ENCODE data around the gene MED15. TPM values are rescaled to one million over a fixed set of nuclear protein-coding genes. Genes with fewer than 3 reads are reported as not detected.

Gene MED15
- total and polyA plus RNA-seq, 2 experiments from 2014 or later: 29.2 to 43.5 TPM

- peaks cover 3% of the 10 kb centered on the region; the same call in 1 of the 2 replicates for H3K4me1 ChIP-seq (ENCODE audit: insufficient read depth)
- no peak for TF ChIP-seq CREB1 (CRISPR knock-in tag; IDR thresholded peaks at IDR 0.05; ENCODE audit: low read depth)
- no peak for TF ChIP-seq ZNF331 (CRISPR knock-in tag; IDR thresholded peaks at IDR 0.05; ENCODE audit: low read depth)
- TF ChIP-seq JUNB (IDR thresholded peaks at IDR 0.05; ENCODE audit: unreplicated experiment): no peak
- TF ChIP-seq, protein P1, sequence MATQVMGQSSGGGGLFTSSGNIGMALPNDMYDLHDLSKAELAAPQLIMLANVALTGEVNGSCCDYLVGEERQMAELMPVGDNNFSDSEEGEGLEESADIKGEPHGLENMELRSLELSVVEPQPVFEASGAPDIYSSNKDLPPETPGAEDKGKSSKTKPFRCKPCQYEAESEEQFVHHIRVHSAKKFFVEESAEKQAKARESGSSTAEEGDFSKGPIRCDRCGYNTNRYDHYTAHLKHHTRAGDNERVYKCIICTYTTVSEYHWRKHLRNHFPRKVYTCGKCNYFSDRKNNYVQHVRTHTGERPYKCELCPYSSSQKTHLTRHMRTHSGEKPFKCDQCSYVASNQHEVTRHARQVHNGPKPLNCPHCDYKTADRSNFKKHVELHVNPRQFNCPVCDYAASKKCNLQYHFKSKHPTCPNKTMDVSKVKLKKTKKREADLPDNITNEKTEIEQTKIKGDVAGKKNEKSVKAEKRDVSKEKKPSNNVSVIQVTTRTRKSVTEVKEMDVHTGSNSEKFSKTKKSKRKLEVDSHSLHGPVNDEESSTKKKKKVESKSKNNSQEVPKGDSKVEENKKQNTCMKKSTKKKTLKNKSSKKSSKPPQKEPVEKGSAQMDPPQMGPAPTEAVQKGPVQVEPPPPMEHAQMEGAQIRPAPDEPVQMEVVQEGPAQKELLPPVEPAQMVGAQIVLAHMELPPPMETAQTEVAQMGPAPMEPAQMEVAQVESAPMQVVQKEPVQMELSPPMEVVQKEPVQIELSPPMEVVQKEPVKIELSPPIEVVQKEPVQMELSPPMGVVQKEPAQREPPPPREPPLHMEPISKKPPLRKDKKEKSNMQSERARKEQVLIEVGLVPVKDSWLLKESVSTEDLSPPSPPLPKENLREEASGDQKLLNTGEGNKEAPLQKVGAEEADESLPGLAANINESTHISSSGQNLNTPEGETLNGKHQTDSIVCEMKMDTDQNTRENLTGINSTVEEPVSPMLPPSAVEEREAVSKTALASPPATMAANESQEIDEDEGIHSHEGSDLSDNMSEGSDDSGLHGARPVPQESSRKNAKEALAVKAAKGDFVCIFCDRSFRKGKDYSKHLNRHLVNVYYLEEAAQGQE (IDR thresholded peaks at IDR 0.05; ENCODE audit: unreplicated experiment): no peak
- no peak for TF ChIP-seq NANOG (IDR thresholded peaks at IDR 0.05; ENCODE audit: borderline replicate concordance)
- TF ChIP-seq ETS1 (IDR thresholded peaks at IDR 0.05): no peak
- TF ChIP-seq ZNF462 (CRISPR knock-in tag; IDR thresholded peaks at IDR 0.05): no peak
- TF ChIP-seq, protein P2, sequence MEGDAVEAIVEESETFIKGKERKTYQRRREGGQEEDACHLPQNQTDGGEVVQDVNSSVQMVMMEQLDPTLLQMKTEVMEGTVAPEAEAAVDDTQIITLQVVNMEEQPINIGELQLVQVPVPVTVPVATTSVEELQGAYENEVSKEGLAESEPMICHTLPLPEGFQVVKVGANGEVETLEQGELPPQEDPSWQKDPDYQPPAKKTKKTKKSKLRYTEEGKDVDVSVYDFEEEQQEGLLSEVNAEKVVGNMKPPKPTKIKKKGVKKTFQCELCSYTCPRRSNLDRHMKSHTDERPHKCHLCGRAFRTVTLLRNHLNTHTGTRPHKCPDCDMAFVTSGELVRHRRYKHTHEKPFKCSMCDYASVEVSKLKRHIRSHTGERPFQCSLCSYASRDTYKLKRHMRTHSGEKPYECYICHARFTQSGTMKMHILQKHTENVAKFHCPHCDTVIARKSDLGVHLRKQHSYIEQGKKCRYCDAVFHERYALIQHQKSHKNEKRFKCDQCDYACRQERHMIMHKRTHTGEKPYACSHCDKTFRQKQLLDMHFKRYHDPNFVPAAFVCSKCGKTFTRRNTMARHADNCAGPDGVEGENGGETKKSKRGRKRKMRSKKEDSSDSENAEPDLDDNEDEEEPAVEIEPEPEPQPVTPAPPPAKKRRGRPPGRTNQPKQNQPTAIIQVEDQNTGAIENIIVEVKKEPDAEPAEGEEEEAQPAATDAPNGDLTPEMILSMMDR (conservative IDR thresholded peaks at IDR 0.05; ENCODE audit: low read depth in 2 of 2): no peak
- TF ChIP-seq EZH2phosphoT487 (IDR thresholded peaks at IDR 0.05; ENCODE audit: unreplicated experiment): no peak
- TF ChIP-seq ZNF114 (CRISPR knock-in tag; IDR thresholded peaks at IDR 0.05): no peak
- TF ChIP-seq POLR2AphosphoS5 (IDR thresholded peaks at IDR 0.05; ENCODE audit: low read depth): no peak
- TF ChIP-seq STAT1 (IDR thresholded peaks at IDR 0.05; ENCODE audit: unreplicated experiment): no peak
- TF ChIP-seq EZH2 (IDR thresholded peaks at IDR 0.05; ENCODE audit: low read depth, unreplicated experiment): no peak
- H3K27me3 ChIP-seq (ENCODE audit: insufficient read depth): peaks cover 4% of the 10 kb centered on the region; the same call in 1 of the 2 replicates
- no peak overlapping the region for H3K27ac ChIP-seq (ENCODE audit: low read depth)
- H4K20me1 ChIP-seq (replicated peaks; ENCODE audit: insufficient read depth): no peaks in the 10 kb centered on the region
- Mint-ChIP-seq H3K4me3 (no peak overlapping the region), H3K27me3 (ENCODE audit: insufficient read depth, low read depth, poor library complexity) (peaks cover 19% of the 10 kb centered on the region), H3K9me3 (no peaks in the 10 kb centered on the region; the same call in 2 of the 3 replicates), H3K36me3 (ENCODE audit: low read depth) (peaks cover 3% of the 10 kb centered on the region; the same call in 1 of the 3 replicates), H3K27ac (no peak overlapping the region), H3K4me1 (peaks cover 30% of the 10 kb centered on the region)
- no peaks in the 10 kb centered on the region for H3K9me2 ChIP-seq (ENCODE audit: insufficient read depth)
- DNase-seq (ENCODE audit: low spot score) (no peak), ATAC-seq (no peak)
- H3F3A ChIP-seq (replicated peaks; ENCODE audit: low read depth): no peaks in the 10 kb centered on the region
- no peak overlapping the region for H2AFZ ChIP-seq
- H3K36me3 ChIP-seq (ENCODE audit: insufficient read depth): no peaks in the 10 kb centered on the region
- no peaks in the 10 kb centered on the region for H3K79me2 ChIP-seq (replicated peaks; ENCODE audit: insufficient read depth)
- H3K4me3 ChIP-seq: no peak overlapping the region
- H3K4me2 ChIP-seq: no peak overlapping the region
Measured at GRCh38 chr22:20459862-20460261, 47.5 kb upstream of the MED15 start.
